Measurements from ENCODE around the gene ITM2B. TPM values are rescaled to one million over a fixed set of nuclear protein-coding genes. Genes with fewer than 3 reads are reported as not detected.

Gene ITM2B
- total RNA-seq, 1 donor from 2014 or later: 339 TPM

DNA sequence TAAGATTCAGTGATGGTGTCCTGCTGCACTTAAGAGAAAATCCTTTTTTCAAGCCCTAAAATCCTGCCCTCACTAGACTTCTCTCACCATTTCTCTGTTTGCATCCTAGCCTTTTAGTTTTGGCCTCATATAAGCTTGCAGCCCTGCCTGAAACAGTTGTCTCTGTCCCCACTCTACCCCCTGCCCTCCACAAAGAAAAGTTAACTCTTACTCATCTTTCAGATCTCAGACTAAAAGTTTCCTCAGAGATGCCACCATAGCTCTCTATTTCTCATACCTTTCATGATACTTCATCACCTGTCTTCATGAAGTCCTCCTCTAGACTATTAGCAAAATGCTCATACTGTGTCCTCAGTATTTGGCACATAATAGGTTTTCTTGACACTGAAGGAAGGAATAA is 33.1 kb downstream of the ITM2B start:
- DNase-seq (ENCODE audit: low spot score): no peak
- Mint-ChIP-seq H3K4me3 (ENCODE audit: unreplicated experiment) (no peak overlapping the region), H3K36me3 (ENCODE audit: low read depth) (peaks cover 31% of the 10 kb centered on the region), H3K27ac (ENCODE audit: unreplicated experiment) (no peak overlapping the region), H3K9me3 (ENCODE audit: low read depth) (no peaks in the 10 kb centered on the region), H3K27me3 (ENCODE audit: low read depth) (no peaks in the 10 kb centered on the region), H3K4me1 (ENCODE audit: low read depth) (peaks cover 10% of the 10 kb centered on the region)
- TF ChIP-seq, protein P1, sequence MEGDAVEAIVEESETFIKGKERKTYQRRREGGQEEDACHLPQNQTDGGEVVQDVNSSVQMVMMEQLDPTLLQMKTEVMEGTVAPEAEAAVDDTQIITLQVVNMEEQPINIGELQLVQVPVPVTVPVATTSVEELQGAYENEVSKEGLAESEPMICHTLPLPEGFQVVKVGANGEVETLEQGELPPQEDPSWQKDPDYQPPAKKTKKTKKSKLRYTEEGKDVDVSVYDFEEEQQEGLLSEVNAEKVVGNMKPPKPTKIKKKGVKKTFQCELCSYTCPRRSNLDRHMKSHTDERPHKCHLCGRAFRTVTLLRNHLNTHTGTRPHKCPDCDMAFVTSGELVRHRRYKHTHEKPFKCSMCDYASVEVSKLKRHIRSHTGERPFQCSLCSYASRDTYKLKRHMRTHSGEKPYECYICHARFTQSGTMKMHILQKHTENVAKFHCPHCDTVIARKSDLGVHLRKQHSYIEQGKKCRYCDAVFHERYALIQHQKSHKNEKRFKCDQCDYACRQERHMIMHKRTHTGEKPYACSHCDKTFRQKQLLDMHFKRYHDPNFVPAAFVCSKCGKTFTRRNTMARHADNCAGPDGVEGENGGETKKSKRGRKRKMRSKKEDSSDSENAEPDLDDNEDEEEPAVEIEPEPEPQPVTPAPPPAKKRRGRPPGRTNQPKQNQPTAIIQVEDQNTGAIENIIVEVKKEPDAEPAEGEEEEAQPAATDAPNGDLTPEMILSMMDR (IDR thresholded peaks at IDR 0.05): no peak

DNA sequence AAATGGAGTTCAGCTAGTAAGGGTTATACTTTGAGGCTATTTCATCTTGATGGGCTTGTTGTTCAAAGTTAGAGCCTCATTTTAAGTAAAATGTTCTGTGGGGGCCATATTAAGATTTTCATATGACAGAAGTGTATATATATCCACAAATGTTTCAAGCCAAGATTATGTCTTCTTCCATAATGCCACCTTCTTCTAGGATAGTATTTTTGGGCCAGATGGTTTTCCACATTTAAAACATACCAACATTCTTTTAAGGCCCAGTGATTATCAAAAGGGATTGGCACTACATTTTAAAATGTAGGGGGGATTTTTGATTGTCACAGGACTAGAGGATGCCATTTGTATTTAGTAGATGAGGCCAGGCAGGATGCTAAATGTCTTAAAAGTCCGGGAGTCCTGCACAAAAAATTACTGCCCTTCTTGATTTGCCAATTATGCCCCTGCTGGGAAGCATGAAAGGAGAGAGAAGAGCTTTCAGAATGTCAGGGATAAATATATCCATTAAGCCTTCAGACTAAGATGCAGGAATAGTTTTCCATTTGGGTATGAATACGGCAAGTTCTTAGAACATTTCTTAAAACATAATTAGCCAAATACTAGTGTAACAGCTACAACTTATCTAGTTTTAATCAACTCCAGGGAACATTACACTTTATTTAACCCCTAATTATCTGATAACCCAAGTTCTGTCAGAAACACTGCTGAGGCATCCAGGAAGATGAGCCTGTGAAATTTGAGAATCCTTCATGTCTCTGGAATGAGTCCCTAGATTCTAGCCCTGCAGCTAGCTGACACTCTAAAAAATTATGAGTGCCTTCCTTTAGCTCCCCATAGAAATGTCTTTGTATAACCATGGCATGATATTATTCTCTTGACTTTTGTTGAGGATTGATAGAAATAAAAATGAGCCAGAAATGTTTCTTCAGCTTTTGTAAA is 34.0 kb downstream of the ITM2B start:
- Mint-ChIP-seq H3K4me3 (ENCODE audit: unreplicated experiment) (no peak overlapping the region), H3K9me3 (ENCODE audit: low read depth) (no peaks in the 10 kb centered on the region), H3K27me3 (ENCODE audit: low read depth) (no peaks in the 10 kb centered on the region), H3K36me3 (ENCODE audit: low read depth) (peaks cover 31% of the 10 kb centered on the region), H3K4me1 (ENCODE audit: low read depth) (peaks cover 10% of the 10 kb centered on the region), H3K27ac (ENCODE audit: unreplicated experiment) (no peak overlapping the region)
- TF ChIP-seq, protein P1 (IDR thresholded peaks at IDR 0.05): no peak
- DNase-seq (ENCODE audit: low spot score): no peak

DNA sequence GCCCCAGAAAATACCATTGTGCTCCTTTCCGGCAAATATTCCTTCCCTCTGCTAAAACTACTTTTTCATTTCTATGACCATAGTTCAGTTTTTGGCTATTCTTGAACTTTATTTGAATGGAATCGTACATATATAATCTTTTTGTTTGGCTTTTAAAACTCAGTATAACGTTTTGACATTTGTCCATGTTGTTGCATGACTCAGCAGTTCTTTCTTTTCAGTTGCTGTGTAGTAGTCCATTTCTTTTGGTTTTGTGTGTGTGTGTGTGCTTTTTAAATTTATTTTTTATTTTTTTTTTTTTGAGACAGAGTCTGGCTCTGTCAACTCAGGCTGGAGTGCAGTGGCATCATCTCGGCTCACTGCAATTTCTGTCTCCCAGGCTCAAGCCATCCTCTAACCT is 35.0 kb downstream of the ITM2B start:
- H3K36me3 Mint-ChIP-seq (ENCODE audit: low read depth): peaks cover 23% of the 10 kb centered on the region
- TF ChIP-seq, protein P1 (IDR thresholded peaks at IDR 0.05): no peak
- H3K4me1 Mint-ChIP-seq (ENCODE audit: low read depth): peaks cover 3% of the 10 kb centered on the region
- H3K4me3 Mint-ChIP-seq (ENCODE audit: unreplicated experiment): no peak overlapping the region
- no peak overlapping the region for H3K27ac Mint-ChIP-seq (ENCODE audit: unreplicated experiment)
- H3K27me3 Mint-ChIP-seq (ENCODE audit: low read depth): no peaks in the 10 kb centered on the region
- DNase-seq (ENCODE audit: low spot score): no peak
- H3K9me3 Mint-ChIP-seq (ENCODE audit: low read depth): no peaks in the 10 kb centered on the region

DNA sequence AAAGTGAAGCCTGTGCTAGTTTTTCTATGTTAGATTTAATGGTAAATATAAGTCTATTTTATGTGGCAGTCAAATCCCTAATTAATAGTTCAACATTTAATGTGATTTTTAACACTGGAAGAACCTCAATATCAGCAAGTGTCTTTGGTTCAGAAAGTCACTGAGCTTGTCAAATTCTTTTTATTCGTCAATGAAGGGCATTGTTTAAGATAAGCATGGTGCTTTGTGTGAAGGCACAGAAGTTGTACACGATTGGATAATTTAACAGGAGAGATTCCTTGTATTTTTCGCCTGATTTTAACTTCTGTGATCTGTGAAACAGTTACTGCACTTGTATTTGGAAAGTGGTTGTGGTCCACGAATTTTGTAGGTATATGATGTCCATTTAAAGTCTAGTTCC is 40.3 kb downstream of the ITM2B start:
- Mint-ChIP-seq H3K9me3 (ENCODE audit: low read depth) (no peaks in the 10 kb centered on the region), H3K4me1 (ENCODE audit: low read depth) (no peaks in the 10 kb centered on the region), H3K27ac (ENCODE audit: unreplicated experiment) (no peak overlapping the region), H3K27me3 (ENCODE audit: low read depth) (no peaks in the 10 kb centered on the region), H3K4me3 (ENCODE audit: unreplicated experiment) (no peak overlapping the region), H3K36me3 (ENCODE audit: low read depth) (peaks cover 10% of the 10 kb centered on the region)
- TF ChIP-seq, protein P1 (IDR thresholded peaks at IDR 0.05): no peak
- no peak for DNase-seq (ENCODE audit: low spot score)

DNA sequence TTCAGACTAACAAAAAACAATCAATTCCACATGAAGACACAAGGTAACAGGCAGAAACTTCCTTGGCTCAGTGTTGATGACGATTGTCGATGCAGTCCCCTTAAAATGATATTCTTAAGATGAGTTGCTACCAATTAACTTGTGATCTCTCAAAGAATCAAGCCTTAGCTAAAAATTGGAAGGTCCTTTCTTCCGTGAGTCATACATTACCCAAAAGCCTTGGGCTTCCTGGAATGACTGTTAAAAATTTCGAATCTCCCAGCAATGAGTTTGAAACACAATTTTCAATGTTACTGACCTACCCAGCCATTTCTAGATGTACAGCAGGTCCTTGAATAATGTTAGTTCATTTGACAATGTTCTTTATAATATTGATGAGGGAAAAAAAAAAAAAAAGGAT is 42.5 kb downstream of the ITM2B start:
- TF ChIP-seq, protein P1 (IDR thresholded peaks at IDR 0.05): no peak
- H3K9me3 Mint-ChIP-seq (ENCODE audit: low read depth): no peaks in the 10 kb centered on the region
- peaks cover 1% of the 10 kb centered on the region for H3K36me3 Mint-ChIP-seq (ENCODE audit: low read depth)
- no peaks in the 10 kb centered on the region for H3K27me3 Mint-ChIP-seq (ENCODE audit: low read depth)
- no peak overlapping the region for H3K27ac Mint-ChIP-seq (ENCODE audit: unreplicated experiment)
- H3K4me3 Mint-ChIP-seq (ENCODE audit: unreplicated experiment): no peak overlapping the region
- DNase-seq (ENCODE audit: low spot score): no peak
- H3K4me1 Mint-ChIP-seq (ENCODE audit: low read depth): no peaks in the 10 kb centered on the region

Data from chondrocyte (in vitro differentiated cells).